Fibroblast of peridontal ligament (primary cell): ENCODE measurements around the gene STYX.

Experiments
- DNase-seq: peaks from one replicate; pipeline ENCODE4 v3.0.0-alpha.2; 2010; ENCODE audit errors: extremely low read depth

Gene STYX

DNA sequence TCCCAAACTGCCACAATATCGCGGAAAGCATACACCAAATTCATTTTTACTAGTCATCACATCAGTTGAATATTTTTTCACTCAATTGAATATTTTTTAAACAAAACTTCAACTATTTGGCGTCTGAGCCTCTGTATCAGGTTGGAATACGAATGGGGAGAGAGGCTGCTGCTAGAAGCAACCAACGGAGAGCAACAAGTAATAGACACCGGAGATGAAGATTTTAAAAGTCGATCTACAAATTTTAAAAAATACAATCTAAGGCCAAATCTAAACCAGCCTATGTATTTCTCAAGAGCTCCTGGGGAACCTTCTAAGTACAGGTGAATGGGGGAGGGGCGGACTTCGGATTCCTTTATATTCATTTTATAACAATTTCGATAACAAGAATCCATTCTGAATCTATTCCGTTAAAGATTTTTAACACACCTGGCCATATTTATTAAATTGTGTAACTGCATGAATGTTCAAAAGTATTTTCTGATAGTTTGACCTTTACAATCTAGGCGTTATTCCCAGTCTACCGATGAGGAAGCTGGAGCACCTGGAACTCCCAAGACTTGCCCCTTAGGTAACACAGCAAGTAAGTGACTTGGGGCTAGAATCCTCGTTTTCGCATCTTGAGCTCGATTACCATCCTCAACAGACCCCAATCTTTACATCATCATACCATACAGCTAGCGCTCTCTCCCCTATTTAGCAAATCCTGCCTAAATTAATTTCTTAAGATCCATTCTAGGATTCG lies 60.2 kb downstream of the STYX start:
- DNase-seq = peak; percentile 19

DNA sequence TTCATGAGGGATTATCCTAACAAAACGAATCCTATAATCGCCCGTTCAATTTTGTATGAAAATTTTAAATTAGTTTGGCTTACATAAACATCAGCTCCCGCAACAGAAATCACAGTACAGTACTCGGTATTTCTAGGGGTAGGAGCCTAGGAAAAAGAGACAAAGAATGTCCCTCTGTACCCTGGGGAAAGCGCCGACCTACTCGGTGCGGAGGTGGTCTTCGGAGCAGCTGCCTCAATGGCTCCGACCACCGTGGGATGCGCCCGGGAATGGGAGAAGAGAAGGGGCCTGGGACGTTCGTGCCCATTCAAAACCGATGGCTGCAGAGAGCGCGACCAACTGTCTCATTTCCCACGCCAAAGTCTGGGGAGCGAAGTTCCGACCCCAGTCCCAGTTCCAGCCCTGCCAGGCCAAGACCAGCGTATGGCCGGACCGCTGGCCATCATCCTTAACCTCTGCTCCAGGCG lies 60.8 kb downstream of the STYX start:
- DNase-seq = no peak

DNA sequence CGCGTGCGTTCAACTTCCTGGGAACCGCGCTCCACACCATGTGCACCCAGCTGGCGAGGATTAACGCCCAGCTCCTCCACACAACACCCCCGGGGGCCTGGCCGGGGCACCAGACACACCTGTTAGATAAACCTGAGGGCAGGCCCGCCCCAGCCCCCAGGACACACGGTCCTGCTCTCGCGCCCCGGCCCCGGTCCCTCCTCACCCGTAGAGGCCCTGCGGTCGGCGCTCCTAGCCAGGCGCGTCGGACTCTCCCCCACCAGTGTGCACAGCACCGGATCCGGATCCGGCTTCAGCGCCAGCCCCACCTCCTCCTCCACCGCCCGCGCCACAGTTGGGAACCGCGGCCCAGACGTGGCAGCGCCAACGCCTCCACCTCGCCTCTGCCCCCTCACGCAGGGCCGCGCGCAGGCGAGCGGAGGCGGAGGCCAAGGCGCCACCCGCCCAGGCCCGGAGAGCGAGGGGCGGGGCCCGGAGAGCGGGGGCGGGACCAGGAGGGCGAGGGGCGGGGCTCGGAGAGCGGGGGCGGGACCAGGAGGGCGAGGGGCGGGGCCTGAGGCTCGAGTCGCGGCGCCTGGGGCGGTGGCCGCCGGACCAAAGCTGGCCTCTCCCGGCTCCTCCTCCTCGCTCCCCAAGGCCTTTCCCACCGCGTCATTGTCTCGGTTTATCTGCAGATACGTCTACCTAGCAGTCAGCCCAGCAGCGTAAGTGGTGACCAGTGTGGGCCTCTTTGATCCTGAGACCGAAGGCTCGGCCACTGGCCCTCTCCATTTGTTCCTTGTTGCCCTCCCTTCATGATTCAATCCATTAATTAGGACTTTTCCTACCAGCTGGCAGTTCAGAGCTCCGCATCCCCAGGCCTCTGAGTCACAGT lies 61.5 kb downstream of the STYX start, which contains the start of gene GNPNAT1:
Gene GNPNAT1 (minus strand): TSS at position 385 of the 874 bp plus-strand sequence. CDS start 6,957 bp downstream, outside the sequence.
- DNase-seq = peak; percentile 87

DNA sequence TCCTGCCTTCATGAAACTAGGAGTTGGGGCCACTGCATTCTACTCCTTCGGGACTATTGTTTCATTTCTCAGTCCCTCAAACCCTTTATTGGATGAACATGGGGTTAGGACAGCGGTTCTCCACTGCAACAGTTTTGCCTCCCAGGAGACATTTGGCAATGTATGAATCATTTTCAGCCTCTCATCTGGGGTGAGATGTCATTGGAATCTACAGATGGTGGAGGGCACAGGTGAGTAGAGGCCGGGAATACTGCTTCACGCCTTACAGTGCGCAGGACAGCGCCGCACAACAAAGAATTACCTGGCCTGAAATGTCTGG lies 62.1 kb downstream of the STYX start:
- no peak for DNase-seq

DNA sequence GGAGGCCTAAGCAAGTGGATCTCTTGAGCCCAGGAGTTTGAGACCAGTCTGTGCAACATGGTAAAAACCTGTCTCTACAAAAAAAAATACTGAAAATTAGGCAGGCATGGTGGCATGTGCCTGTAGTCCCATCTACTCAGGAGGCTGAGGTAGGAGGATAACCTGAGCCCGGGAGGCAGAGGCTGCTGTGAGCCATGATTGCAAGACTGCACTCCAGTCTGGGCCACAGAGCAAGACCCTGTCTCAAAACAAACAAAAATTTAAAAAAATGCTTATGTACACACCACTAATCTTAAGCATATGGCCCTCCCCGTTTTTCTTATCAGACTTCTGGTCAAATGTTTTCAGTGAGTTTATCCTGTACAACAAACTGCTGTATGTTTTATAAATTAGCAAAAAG lies 63.1 kb downstream of the STYX start:
- no peak for DNase-seq

DNA sequence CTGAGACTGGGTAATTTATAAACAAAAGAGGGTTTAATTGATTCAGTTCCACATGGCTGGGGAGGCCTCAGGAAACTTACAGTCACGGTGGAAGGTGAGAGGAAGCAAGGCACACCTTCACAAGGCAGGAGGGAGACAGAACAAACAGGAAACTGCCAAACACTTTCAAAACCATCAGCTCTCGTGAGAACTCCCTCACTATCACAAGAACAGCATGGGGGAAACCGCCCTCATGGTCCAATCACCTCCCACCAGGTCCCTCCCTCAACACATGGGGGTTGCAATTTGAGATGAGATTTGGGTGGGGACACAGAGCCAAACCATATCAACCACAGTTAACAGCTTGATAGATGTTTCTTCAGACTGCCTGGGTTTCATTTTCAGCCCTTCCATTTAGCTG lies 67.7 kb downstream of the STYX start:
- DNase-seq = no peak

DNA sequence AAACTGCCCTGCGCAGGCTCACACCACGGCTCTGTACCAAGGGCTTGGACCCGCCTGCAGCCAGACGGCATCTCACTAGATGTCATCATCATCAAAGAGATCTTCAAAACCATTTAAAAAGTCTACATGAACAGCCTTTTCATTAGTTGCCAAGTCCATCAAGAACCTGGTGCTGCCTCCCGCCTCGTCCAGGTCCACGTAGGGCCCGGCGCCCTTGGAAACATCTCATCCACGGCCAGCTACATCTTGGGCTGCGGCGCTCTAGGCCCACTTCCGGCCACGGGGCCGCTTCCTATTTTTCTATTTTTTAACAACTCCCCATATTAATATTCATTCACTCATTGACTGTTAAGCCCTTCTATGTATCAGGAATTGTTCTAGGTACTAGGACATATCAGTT lies 68.9 kb downstream of the STYX start:
- no peak for DNase-seq

DNA sequence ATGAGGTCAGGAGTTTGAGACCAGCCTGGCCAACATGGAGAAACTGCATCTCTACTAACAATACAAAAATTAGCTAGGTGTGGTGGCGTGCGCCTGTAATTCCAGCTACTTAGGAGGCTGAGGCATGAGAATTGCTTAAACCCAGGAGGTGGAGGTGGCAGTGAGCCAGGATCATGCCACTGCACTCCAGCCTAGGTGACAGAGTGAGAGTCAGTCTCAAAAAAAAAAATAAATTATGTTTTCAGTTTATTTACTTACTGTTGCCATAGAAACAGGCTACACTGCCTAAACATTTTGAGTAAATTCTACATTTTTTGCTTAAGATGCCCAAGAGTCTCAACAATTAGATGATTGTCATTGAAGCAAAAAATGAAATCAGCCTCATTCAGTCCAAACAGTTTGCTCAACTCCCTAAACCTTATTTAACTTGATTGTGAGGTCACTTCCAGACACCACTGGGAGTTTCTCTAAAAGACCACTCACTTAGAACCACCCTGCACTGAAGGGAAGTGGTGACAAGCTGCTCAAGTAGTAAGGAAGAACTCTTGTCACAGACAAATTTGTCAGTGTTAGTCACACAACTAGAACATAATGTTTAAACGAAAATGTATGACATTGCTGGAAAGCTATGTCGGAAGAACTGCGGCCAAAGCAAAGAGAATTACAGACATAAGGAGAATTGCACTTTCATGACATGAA lies 71.2 kb downstream of the STYX start:
- peak; percentile 82 for DNase-seq

DNA sequence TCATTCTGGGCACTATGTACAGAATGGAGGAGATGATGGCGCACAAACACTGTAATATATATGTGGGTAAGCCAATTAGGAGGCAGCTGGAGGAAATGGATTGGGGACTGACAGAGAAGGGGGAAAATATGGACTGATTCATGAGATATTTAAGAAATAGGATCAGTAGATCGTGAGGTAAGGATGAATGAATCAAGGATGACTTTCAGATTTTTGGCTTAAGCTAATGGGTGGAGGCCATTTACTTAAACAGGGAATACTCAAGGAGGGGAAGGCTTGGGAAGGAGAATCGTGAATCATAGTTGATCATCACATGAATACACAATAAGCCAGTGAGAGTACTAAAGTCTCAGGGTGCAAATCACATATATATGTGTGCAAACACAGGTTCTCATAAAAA lies 72.6 kb downstream of the STYX start:
- DNase-seq = peak; percentile 88

DNA sequence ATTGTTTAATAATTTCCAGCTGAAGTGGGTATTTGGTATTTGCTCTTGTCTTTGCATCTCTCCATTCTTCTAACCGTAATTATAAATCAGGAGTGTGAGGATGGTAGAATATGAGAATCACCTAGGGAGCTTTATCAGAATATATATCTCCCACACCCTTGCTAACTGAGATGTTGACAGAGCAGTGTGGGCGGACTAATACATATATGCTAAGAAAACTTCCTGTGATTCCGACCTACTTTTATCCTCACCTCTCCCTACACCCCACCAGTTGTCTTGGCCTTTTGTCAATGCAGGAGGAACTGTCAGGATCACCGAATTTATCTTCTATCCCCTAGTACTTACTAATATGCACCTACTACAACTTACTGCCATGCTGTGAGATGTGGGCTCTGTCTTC lies 76.1 kb downstream of the STYX start:
- DNase-seq = no peak

DNA sequence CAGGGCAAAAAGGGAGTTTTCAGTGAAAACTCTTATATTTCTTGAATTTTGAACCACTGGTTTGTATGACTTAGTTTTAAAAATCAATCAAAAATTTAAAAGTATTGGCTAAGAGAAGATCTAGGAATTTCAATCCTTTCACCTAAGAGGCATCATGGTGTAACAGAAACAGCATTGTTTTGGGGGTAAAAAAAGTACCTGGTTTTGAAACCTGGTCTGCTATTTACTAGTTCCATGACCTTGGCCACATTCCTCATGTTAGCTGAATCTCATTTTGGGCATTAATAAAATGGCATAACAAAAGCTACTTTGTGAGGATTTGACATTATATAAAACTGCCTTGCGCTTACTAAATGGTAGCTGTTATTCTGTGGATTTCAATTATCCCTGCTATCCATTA lies 78.1 kb downstream of the STYX start:
- DNase-seq = no peak

DNA sequence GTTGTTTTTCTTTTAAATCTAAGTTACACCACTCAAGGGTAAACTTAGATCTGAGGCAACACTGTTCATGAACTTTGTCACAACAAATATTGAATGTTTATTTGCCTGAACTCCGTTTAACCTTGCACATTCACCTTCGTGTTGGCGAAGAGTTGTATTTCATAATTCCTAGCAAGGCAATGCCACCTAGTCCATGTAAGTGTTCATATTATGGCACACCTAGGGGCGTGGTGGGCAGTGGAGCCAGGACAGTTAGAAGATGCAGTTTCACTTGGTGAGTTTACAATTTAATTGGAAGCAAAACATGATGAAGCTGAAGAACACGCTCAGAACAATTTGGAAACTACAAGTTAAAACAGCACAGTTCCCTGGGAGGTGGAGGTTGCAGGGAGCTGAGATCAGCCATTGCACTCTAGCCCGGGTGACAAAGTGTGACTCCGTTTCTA lies 91.9 kb downstream of the STYX start:
- DNase-seq = no peak

DNA sequence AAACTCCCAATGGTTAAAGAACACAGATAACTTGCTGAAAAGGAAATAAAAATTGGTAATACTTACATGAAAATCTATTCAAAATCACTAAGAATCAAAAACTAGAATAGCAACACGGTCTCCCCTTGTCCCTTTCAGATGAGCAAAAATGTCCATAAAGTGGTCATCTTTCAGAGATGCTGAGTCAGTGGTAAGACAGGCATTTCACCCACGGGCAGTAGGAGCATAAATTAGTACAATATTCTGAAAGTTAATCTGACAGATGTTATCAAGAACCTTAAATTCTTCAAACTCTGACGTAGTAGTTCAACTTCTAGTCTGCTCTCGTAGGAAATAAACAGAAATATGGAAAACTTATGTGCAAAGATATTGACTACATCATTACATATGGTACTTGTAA lies 94.5 kb downstream of the STYX start:
- DNase-seq = no peak
